ENCODE data around the gene DACT3.

DACT3 gene

GRCh38 chr19:46660008-46660517, 919 bp downstream of the DACT3 start:
- peaks cover 24% of the 10 kb centered on the region for H3K27me3 ChIP-seq (ENCODE audit: insufficient read depth, poor library complexity, severe bottlenecking)
- no peak overlapping the region for H3K27ac ChIP-seq (ENCODE audit: poor library complexity, severe bottlenecking)
- no peak for DNase-seq (ENCODE audit: low spot score)
- no peaks in the 10 kb centered on the region for H3K36me3 ChIP-seq (ENCODE audit: low read depth)
- no peak for TF ChIP-seq CTCF (IDR thresholded peaks at IDR 0.05; ENCODE audit: poor library complexity, severe bottlenecking)
- no peaks in the 10 kb centered on the region for H3K9me3 ChIP-seq (ENCODE audit: severe bottlenecking)
- H3K4me1 ChIP-seq (ENCODE audit: insufficient read depth, poor library complexity, severe bottlenecking): no peaks in the 10 kb centered on the region
- H3K4me3 ChIP-seq (ENCODE audit: severe bottlenecking): no peak overlapping the region
- ATAC-seq (ENCODE audit: low read depth): no peak

- no peak overlapping the region for H3K27ac ChIP-seq (ENCODE audit: poor library complexity, severe bottlenecking)
- no peaks in the 10 kb centered on the region for H3K4me1 ChIP-seq (ENCODE audit: insufficient read depth, poor library complexity, severe bottlenecking)
- no peak for TF ChIP-seq CTCF (IDR thresholded peaks at IDR 0.05; ENCODE audit: poor library complexity, severe bottlenecking)
- no peaks in the 10 kb centered on the region for H3K36me3 ChIP-seq (ENCODE audit: low read depth)
- ATAC-seq (ENCODE audit: low read depth): no peak
- H3K9me3 ChIP-seq (ENCODE audit: severe bottlenecking): no peaks in the 10 kb centered on the region
- H3K27me3 ChIP-seq (ENCODE audit: insufficient read depth, poor library complexity, severe bottlenecking): peaks cover 24% of the 10 kb centered on the region
- H3K4me3 ChIP-seq (ENCODE audit: severe bottlenecking): no peak overlapping the region
- DNase-seq (ENCODE audit: low spot score): no peak
These were observed 1.6 kb downstream of the DACT3 start for GRCh38 chr19:46659151-46660007.

- no peak for ATAC-seq (ENCODE audit: low read depth)
- no peak for DNase-seq (ENCODE audit: low spot score)
- Histone ChIP-seq H3K36me3 (ENCODE audit: low read depth) (no peaks in the 10 kb centered on the region), H3K4me1 (ENCODE audit: insufficient read depth, poor library complexity, severe bottlenecking) (no peaks in the 10 kb centered on the region), H3K4me3 (ENCODE audit: severe bottlenecking) (no peak overlapping the region), H3K27me3 (ENCODE audit: insufficient read depth, poor library complexity, severe bottlenecking) (peaks cover 24% of the 10 kb centered on the region), H3K9me3 (ENCODE audit: severe bottlenecking) (no peaks in the 10 kb centered on the region), H3K27ac (ENCODE audit: poor library complexity, severe bottlenecking) (no peak overlapping the region)
- no peak for TF ChIP-seq CTCF (IDR thresholded peaks at IDR 0.05; ENCODE audit: poor library complexity, severe bottlenecking)
These were observed 4.4 kb downstream of the DACT3 start for GRCh38 chr19:46656541-46656940.

- Histone ChIP-seq H3K4me1 (ENCODE audit: insufficient read depth, poor library complexity, severe bottlenecking) (no peaks in the 10 kb centered on the region), H3K4me3 (ENCODE audit: severe bottlenecking) (no peak overlapping the region), H3K27me3 (ENCODE audit: insufficient read depth, poor library complexity, severe bottlenecking) (peaks cover 25% of the 10 kb centered on the region), H3K27ac (ENCODE audit: poor library complexity, severe bottlenecking) (no peak overlapping the region), H3K9me3 (ENCODE audit: severe bottlenecking) (no peaks in the 10 kb centered on the region), H3K36me3 (ENCODE audit: low read depth) (no peaks in the 10 kb centered on the region)
- no peak for TF ChIP-seq CTCF (IDR thresholded peaks at IDR 0.05; ENCODE audit: poor library complexity, severe bottlenecking)
- DNase-seq (ENCODE audit: low spot score) (no peak), ATAC-seq (ENCODE audit: low read depth) (no peak)
These were observed 6.3 kb downstream of the DACT3 start for GRCh38 chr19:46654621-46655152.

- Histone ChIP-seq H3K36me3 (ENCODE audit: low read depth) (no peaks in the 10 kb centered on the region), H3K4me1 (ENCODE audit: insufficient read depth, poor library complexity, severe bottlenecking) (no peaks in the 10 kb centered on the region), H3K4me3 (ENCODE audit: severe bottlenecking) (no peak overlapping the region), H3K9me3 (ENCODE audit: severe bottlenecking) (no peaks in the 10 kb centered on the region), H3K27ac (ENCODE audit: poor library complexity, severe bottlenecking) (no peak overlapping the region), H3K27me3 (ENCODE audit: insufficient read depth, poor library complexity, severe bottlenecking) (peaks cover 32% of the 10 kb centered on the region)
- DNase-seq (ENCODE audit: low spot score) (no peak), ATAC-seq (ENCODE audit: low read depth) (no peak)
- TF ChIP-seq CTCF (IDR thresholded peaks at IDR 0.05; ENCODE audit: poor library complexity, severe bottlenecking): no peak
These were observed 10.5 kb downstream of the DACT3 start for GRCh38 chr19:46650445-46650844.

All from RWPE2 (cell line).